HT1080 (cell line): Measurements from ENCODE around the gene CDH2. TPM values are rescaled to one million over a fixed set of nuclear protein-coding genes. Genes with fewer than 3 reads are reported as not detected.

Source experiments
- DNase-seq: peaks from one replicate; pipeline ENCODE4 v3.0.0-alpha.2; 2015; ENCODE audit warnings: low read depth
- total RNA-seq: library from RNA; depleted of rRNA; stranded (reverse); fragments of >200 nt; shearing (Covaris generic); gene quantifications from 2 replicates; pipeline ENCODE4 v1.2.3, GENCODE V29; 2014

The CDH2 gene
- total RNA-seq, 1 experiment from 2014 or later, result 60.4 TPM

DNA sequence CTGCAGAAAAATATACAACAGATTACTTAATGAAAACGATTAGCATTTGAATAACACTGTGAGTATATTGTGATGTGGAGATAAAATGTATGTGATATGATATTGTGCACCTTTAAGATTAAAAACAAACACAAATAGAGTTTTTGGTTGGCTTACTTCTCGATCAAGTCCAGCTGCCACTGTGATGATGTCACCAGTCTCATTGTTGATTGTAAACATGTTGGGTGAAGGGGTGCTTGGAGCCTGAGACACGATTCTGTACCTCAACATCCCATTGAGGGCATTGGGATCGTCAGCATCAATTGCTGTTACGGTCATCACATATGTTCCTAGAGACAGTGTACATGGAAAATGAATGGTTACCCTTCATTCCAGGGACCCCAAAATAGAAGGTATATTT is 174.1 kb downstream of the CDH2 start:
- DNase-seq, result no peak

DNA sequence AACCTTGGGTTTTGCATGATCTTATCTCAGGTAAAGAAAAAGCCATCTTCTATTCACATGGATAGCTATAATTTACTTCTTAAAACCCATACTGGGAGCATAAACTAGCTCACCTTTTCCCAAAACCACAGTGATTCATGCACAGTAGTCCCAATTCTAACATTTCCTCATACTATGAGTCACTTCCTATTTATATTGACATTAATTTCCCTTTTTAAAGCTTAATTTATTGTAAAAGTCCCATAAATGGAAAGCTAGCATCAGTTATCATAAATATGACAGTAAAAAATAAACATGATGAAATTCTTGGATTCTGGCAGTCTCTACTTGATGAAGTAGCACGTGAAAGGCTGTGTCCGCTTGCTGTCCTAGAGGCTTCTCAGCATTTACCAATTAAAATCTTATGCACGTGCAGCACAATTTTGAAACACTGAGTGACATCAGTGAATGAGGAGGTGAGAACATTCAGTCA is 180.1 kb downstream of the CDH2 start:
- DNase-seq, result peak; percentile 65

DNA sequence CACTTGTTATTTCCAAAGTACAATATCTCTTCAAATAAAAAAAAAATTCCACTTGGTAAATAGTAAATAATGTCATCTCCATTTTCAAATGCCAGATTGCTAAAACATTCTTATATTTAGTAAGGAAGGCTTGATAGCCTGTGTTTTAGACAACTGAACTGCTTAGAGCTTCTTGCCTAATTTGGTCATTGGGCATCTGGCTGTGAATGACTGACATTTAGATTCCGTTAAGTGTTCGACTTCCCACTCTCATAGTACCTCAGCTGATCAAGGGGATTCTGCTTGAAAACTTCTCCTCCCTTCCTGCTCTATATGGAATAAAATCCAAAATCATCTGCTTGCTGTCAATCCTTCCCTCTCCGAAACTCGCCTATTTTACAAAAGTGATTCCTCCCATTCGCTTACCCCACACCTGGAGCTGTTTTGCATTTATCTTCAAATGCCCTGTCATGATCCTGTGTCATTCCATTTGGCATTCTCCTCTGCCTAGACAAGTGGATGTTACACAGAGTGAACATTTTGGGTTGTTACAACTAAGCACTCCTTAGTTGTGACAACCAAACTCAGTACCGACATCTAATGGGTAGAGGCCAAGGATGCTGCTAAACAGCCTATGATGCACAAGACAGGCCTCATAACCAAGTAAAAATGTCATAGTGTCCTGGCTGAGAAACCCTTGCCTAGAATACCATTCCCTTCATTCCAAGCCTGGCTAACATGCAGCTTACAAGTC is 181.0 kb downstream of the CDH2 start:
- no peak for DNase-seq

DNA sequence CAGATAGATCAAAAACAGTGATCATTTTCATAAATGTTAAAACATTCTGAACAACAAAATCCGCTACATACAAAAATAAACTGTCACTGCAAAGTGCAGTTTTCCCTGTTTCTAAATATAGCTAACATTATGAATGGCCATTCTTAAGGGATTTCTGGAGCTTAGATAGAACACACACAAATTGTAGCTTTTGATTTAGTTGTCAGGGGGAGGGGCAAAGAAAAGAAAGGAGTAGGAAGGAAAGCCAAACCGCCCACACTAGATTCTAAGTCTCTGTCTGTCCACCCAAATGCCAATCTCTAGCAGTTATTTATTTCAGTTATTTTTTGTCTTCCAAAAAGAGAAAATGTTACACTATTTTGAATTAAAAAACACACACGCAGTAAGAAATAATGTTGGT is 182.4 kb downstream of the CDH2 start:
- no peak for DNase-seq

DNA sequence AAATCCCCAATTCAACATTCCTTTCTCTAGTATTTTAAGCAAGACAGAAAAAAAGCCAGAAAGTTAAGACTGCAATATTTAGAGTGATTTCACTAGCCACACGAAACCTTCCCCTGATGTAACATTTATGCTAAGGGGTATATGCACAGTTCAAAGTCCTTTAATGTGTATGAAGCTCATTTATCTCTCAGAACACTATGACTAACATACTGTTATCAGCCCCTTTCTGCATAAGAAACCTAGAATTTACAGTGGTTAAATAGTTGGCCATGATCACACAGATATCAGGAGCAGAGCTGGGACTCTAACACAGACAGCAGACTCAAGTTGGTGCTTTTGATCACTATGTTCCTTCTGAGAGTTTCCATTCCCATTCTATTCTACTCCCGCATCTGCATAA is 185.5 kb downstream of the CDH2 start:
- DNase-seq, result no peak

DNA sequence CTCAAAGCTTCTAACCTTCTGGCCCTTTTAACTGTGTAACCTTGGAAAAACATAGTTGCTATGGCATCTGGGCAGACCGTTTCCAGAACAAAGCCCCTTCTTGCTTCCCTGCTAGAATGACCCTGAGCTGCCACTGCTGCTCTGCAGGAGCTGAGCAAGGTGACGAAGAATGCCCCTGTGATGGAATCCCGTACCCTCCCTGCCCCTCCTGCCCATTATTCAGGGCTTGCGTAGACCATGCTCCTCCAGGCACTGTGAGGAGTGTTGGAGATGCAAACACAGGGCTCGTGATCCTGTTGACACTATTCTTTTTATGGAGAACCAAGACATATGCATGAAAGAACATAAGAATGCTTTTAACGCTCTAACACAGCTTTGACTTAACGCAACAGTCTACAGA is 191.1 kb downstream of the CDH2 start:
- no peak for DNase-seq

DNA sequence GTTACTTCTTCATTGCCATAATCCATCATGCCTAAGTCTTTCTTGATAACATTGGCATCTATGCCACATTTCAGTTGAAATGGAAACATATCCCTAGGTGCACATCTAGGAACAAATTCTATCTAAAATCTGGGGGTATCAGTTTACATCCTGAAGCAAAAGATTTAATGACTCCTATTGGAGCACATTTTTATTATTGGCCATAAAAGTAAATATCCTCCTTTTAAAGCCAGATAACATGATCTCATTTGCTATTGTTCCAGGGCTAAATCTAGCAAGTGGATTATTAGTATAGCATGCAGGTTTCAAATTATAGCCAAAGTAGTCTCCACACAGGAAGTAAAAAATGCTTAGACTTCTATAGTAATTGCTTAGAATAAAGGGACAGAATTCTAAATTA is 193.2 kb downstream of the CDH2 start:
- DNase-seq, result no peak

DNA sequence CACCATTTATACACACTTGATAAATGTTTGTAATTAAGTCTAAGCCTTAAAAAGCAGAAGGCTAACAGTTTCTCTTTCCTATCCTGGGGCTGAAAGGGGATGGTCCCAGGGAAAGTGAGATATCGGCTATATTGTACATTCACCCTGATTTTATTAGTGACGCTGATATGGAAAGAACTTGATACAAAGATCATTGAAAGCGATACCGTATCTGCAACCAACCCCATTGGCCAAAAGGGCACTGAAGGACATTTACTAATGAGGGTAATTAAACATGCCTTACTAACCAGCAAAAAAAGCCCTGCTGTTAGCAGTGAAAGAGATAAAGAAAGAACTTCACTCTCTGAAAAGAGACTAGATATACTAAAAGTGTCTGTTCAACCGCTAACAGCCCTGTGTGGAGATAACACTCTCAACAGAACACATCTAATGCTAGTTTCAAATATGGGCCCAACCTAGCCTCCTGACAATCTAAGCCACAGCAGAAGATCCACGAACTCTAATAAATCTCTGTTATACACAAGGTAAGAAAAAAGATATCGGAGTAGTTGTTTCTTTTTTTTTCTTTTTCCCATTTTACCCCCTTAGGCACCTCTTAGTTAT is 200.0 kb downstream of the CDH2 start:
- DNase-seq, result no peak

DNA sequence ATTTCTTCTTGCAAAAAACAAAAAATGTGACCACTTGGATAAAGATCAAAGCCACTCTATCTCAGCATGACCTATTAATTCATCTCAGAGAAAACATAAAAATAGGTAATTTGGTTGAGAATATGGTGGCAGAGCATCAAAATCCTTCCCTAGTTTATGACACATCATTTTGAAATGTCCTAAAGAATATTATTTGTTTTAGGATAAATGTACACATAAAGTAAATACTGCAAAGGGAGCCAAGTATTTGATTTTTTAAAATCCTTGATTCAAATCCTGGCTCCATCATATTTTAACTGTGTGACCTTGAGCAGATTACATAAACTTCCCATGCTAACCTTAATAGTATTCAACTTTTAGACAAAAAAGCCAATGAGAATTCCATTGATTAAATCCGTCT is 206.6 kb downstream of the CDH2 start:
- DNase-seq, result no peak

DNA sequence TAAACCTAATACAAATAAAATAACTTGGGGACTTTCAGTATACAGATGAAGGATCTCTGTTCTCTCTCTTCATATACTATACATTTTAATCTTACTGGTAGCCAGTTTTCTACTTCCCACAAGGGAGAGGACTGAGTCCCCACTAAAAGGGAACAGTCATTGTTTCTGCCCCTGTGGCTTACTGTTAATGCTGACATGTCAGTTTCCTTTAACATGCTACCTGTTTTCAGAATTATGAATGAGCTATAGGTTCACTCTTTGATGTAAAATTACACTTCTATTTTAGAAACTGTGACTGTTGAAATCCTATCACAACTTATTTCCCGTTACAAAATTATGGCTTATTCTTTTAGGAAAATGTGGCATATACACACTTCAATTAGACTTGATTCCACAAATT is 207.7 kb downstream of the CDH2 start:
- no peak for DNase-seq

DNA sequence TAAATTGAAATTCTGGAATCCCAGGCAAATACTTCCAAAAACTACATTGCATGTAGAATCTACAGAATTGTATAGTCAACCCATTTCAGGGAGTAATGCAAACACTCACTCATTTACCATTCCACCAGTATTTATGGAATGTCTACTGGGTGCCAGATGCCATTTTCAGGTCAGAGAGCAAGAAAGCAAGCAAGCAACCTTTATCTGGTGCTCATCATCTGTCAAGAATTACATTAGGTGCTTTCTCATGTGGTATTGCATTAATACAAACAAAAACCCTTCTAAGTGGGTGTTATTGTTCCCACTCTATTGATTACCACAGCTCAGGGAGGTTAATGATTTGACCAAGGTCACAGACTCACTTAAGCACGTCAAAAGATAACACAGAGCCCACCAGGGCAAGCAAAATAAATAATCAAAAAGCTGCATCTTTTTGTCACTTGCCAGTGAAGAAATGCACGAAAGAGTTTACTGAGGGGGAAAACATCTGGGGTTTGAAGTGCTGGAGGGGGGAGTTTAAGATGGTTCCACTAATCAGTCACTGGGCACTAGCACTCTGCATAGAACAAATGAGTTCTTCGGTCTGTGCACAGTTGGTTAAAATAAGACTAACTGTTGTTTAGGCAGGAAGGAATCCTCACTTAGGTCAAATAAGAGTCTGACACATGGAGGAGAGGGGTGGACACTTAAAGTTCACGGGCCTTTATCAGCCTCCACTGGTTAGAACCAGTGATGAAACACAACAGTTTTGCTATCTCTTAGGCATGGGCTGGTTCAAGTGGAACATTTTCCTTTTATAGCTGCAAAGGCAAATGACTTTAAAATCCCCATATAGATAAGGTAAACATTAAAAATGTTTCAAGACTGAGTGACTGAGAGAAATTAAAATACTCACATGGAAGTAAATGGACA is 208.8 kb downstream of the CDH2 start:
- no peak for DNase-seq

DNA sequence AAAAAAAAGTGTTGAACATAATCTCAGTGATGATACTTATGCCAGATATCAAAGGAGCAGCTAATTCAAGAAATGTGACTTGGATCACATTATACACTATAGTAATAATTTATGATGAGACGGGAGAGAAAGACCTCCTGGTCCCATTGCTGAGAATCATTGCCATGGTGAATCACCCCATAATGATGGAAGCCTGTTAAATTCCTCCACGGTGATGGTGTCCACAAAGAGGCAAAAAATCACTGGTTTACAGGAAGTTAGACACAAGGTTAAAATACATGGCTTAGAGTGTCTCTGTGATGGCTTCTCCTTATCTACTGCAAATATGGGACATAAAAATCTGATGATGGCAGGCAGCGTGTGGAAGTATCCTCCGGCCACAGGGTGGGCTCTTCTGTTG is 210.0 kb downstream of the CDH2 start:
- no peak for DNase-seq

DNA sequence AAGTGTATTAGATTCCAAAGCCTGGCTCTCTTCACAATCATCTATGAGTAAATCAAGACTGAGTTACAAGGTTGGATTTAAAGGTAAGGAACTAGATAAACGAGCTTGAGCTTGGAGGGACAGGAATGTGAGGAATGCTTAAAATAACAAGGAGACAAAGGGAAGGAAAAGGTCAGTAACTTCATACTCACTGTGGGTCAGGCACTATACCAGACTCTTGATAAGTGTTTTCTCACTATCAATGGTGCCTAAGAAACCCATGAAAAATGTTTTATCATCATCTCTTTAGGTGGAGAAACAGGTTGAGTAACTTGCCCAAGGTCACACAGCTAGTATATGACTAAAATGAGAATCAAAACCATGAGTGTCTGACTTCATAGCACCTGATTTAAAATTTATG is 212.1 kb downstream of the CDH2 start:
- DNase-seq, result peak; percentile 52

DNA sequence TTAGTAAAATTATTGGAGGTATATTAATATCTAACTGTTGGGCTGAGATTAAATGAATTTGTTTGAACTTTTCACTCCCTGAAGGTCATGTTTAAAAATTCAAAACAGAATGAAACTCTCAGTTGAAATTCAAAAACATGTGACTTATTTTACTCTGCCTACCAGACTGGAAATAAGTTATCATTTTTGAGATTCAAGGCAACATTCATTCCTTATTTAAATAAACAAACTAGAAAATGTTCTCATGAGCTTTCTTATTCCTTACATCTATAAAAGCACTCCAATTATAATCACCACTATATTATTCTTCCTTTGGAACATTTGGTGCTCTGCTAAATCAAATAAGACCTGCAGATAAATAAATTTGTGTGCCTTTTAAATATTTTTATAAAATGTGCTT is 217.8 kb downstream of the CDH2 start:
- no peak for DNase-seq

DNA sequence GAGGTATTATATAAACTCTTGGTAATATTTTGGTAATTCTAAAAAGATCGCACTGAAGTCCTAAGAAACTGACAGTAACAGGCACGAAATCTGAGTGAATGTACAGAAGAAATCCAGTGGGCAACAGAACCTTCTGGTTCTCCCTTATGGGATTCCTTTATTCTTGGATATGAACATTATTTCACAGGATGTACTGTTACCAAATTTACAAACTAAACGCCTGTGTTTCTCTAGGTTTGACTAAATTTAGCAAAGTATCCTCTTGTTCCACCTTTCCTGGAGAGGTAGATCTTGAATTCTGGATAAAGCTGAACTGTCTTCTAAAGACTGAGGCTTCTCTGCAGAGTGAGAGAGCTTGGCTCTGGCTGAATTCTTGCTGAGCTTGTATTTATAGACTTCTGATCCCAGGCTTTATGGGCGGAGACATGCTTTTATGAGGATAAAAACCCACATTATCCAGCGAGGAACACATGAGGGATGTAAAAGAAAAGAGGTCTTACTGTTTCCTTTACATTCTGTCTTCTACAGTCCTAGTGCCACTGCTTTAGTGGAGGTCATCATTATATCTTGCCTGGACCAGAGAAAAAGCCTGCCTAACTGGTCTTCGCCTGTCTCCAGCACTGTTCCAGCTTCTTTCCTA is 220.8 kb downstream of the CDH2 start:
- DNase-seq, result no peak

DNA sequence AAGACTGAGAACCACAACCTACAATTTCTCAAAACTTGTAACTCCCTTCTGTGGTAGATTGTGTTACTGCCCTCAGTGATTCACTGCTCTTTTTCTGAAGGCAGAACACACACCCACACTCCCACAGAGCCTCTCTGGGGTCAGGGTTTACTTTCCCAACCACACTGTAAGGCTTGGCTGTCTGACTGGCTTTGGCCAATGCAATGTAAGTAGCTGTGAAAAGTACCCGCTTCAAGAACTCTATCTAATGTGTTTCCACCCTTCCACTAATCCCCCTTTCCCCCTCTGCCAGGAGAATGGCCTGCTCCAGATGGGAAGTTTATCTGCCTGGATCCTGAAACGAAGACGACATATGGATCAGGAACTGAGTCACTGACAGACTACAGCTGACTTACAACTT is 222.7 kb downstream of the CDH2 start:
- DNase-seq, result peak; percentile 52

DNA sequence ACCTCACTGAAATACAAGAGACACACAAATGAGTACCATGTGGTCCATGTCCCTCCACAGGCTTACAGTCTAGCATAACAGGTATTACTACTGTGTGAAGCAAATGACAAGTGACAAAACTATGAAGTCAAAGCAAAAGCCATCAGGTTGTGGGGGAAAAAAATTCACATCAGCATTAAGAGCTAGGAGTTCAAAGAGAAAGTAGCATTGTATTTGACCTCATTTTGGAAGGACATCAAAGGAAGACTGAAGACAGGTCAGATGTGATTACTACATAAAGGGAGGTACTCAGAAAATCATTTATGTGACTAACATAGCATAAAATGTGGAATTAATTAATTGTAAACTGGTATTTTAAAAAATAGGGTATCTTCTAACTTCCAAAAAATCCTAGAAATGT is 224.2 kb downstream of the CDH2 start:
- no peak for DNase-seq

DNA sequence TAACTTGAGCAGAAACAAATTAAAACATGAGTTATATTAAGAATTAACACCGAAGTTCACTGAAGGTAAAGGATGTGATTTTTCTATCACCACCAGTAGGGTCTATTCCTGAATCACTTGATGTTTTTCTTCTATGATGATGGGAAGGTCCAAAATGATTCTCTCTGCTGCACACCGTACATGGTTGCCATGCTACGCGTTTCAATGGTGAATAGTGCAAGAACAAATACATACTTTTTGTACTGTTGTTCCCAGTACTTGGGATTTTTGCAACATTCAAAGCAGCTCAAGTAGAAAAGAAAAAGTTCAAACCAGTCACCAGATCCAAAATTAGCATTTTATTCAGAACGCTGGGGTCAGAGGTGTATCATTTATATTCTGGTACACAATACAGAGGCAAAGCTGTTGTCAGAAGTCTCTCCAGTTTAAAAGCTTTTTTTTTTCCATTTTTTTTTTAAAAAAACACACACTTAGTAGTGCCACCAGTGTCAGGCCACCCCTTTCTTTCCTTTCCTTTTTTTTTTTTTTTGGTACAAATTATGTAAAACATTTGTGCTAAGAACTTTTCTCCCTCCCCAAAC is 226.2 kb downstream of the CDH2 start:
- no peak for DNase-seq

DNA sequence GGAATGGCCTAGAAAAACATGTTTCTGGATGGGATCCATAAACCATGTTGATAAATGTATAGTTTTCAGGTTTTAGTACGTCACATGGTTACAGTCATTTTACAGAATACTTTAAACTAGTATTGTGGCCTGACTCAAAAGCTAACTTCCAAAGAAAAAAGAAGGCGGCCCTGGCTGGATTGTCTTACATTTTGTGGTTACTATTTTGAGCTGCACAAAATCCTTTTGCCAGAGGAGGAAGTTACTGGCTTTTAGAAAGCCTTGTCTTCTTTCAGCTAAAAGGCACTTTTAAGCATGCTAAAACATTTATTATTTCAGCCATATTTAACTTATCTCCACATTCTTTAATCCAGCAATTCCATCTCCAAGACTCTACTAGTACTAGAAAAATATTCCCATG is 227.9 kb downstream of the CDH2 start:
- DNase-seq, result no peak

DNA sequence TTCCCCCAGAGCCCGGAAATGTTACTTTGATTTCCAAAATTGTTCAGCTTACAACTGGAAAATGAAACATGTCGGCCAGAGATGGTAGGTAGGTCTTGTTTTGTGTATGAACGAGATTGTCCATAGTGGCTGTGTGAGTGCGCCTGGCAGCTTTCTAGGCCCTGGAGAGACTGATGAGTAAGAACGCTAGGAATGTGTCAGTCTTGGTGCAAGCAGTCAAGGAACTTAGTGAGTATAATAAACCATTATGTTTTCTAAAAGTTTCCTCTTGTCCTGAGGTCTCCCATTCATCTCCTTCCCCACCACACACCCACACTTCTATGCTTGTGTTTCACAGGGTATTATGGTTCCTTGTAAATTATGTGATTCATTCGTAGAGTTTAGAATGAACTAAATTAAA is 234.2 kb downstream of the CDH2 start:
- peak; percentile 80 for DNase-seq

DNA sequence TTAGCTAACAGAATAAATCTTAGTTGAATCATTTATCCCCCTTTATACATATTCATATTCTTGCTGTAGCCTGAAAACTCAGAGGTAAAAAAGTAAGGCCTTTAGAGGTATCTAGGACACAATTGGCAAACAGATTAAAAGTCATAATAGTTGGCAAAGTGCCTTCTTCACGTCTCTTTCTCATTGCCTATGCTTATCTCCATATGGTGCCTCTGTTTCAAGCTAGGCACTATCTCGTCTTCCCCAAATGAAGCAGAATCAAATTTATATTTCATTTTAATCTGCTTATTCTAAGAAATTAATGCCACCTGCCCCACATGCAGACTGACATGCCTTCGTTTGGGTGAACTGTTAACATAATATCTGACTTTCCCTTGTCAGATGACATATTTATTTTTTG is 245.4 kb downstream of the CDH2 start:
- DNase-seq, result no peak
